PC-3 (cell line): ENCODE results near the gene RNF128. TPM values are rescaled to one million over a fixed set of nuclear protein-coding genes. Genes with fewer than 3 reads are reported as not detected.

Experiments used
- ATAC-seq: fragments of 200-7000 bp; cut with Tn5 transposase; 2 replicates; pipeline ENCODE4 v1.9.1; 2020; ENCODE audit warnings: mild to moderate bottlenecking, moderate library complexity
- BruUV-seq: library from RNA; stranded (reverse); fragments of 400-500 nt; replicated peaks from 2 replicates; lab custom pipeline; 2021; lab: Mats Ljungman, UMichigan
- CTCF ChIA-PET: fragments of 300-600 bp; sonication (Branson Sonifier 250); formaldehyde crosslinking; loops from one replicate; lab custom pipeline; 2022; ENCODE audit warnings: antibody characterized with exemption; lab: Charles Lee
- POLR2A ChIA-PET: fragments of 300-600 bp; sonication (Branson Sonifier 250); formaldehyde crosslinking; loops from one replicate; lab custom pipeline; 2022; ENCODE audit warnings: antibody characterized with exemption; ENCODE audit not compliant: unreplicated experiment; lab: Charles Lee
- DNase-seq: peaks from one replicate; pipeline ENCODE4 v3.0.0-alpha.2; 2015
- H2AFZ ChIP-seq: fragments of 300-600 bp; sonication (generic); 2 replicates; pipeline ENCODE4 v1.6.0; 2016; ENCODE audit warnings: antibody characterized with exemption, low read length
- H3F3A ChIP-seq: fragments of 300-600 bp; sonication (generic); one replicate; pipeline ENCODE4 v1.6.0; 2017; ENCODE audit warnings: antibody characterized with exemption, low read length, control low read depth, mild to moderate bottlenecking; ENCODE audit not compliant: unreplicated experiment
- H3K27ac ChIP-seq: fragments of 300-600 bp; sonication (generic); 2 replicates; pipeline ENCODE4 v1.5.1; 2016; ENCODE audit warnings: mild to moderate bottlenecking, low read length
- H3K27me3 ChIP-seq: fragments of 300-600 bp; sonication (generic); 2 replicates; pipeline ENCODE4 v1.6.1; 2016; ENCODE audit warnings: low read length, mixed read lengths
- H3K36me3 ChIP-seq: fragments of 300-600 bp; sonication (generic); 2 replicates; pipeline ENCODE4 v1.6.1; 2016; ENCODE audit warnings: low read depth, mixed run types, low read length, mixed read lengths
- H3K4me1 ChIP-seq: fragments of 300-600 bp; sonication (generic); 2 replicates; pipeline ENCODE4 v1.5.1; 2016; ENCODE audit warnings: low read length; ENCODE audit not compliant: insufficient read depth
- H3K4me2 ChIP-seq: fragments of 300-600 bp; sonication (generic); 2 replicates; pipeline ENCODE4 v1.6.0; 2016; ENCODE audit warnings: low read length
- H3K4me3 ChIP-seq: fragments of 300-600 bp; sonication (generic); 2 replicates; pipeline ENCODE4 v1.5.1; 2016; ENCODE audit warnings: mild to moderate bottlenecking, low read length, mixed read lengths
- H3K79me2 ChIP-seq: fragments of 300-600 bp; sonication (generic); 2 replicates; pipeline ENCODE4 v1.6.1; 2017; ENCODE audit warnings: low read length, mixed read lengths
- H3K9ac ChIP-seq: fragments of 300-600 bp; sonication (generic); 2 replicates; pipeline ENCODE4 v1.6.0; 2016; ENCODE audit warnings: mild to moderate bottlenecking, low read length
- H3K9me2 ChIP-seq: fragments of 300-600 bp; sonication (generic); replicated peaks from 2 replicates; pipeline ENCODE4 v1.6.1; 2016; ENCODE audit warnings: mixed run types, low read length, mixed read lengths
- H3K9me3 ChIP-seq: fragments of 300-600 bp; sonication (generic); 2 replicates; pipeline ENCODE4 v1.6.1; 2016; ENCODE audit warnings: low read length, mixed read lengths
- H4K20me1 ChIP-seq: fragments of 300-600 bp; sonication (generic); 2 replicates; pipeline ENCODE4 v1.6.1; 2016; ENCODE audit warnings: low read length, mixed read lengths
- CTCF ChIP-seq: fragments of 300-600 bp; sonication (generic); conservative IDR thresholded peaks from 2 replicates; pipeline ENCODE4 v1.5.1; 2017; ENCODE audit warnings: antibody characterized with exemption, low read depth, mild to moderate bottlenecking, low read length
- EZH2 ChIP-seq: fragments of 300-600 bp; sonication (generic); IDR thresholded peaks from one replicate; pipeline ENCODE4 v1.6.1; 2017; ENCODE audit warnings: antibody characterized with exemption, mild to moderate bottlenecking, low read length; ENCODE audit not compliant: unreplicated experiment
- EZH2phosphoT487 ChIP-seq: fragments of 300-600 bp; sonication (generic); IDR thresholded peaks from 2 replicates; pipeline ENCODE4 v1.6.1; 2018; ENCODE audit warnings: mild to moderate bottlenecking, antibody characterized with exemption, low read length, borderline replicate concordance
- intact Hi-C: fragments of 100-400 bp; cut with micrococcal nuclease; formaldehyde crosslinking; loops from 2 replicates; pipeline ENCODE4 v1.9.0; 2023
- total RNA-seq: library from RNA; depleted of rRNA; stranded (reverse); fragments of >200 nt; gene quantifications from 2 replicates; pipeline ENCODE4 v1.2.3, GENCODE V29; 2014

RNF128 gene
- total RNA-seq, 1 experiment from 2014 or later, result not detected

- ChIA-PET POLR2A (no interaction called here), CTCF (no interaction called here)
- BruUV-seq, result no TSS peak
- Histone ChIP-seq H3K9me3 (no peaks in the 10 kb centered on the region), H3K27me3 (no peaks in the 10 kb centered on the region), H2AFZ (no peak overlapping the region), H3K9me2 (no peaks in the 10 kb centered on the region), H4K20me1 (no peaks in the 10 kb centered on the region), H3K27ac (peak overlapping the region; percentile 60), H3F3A (no peaks in the 10 kb centered on the region), H3K9ac (peak overlapping the region; percentile 11; the same call in 1 of the 2 replicates), H3K4me3 (0 out of 2 replicates have a peak overlapping the region, but pooled peaks have one; percentile 23), H3K4me1 (peaks cover 14% of the 10 kb centered on the region), H3K4me2 (peak overlapping the region; percentile 64), H3K79me2 (no peaks in the 10 kb centered on the region), H3K36me3 (no peaks in the 10 kb centered on the region)
- DNase-seq (peak; percentile 78), ATAC-seq (peak; percentile 98)
- intact Hi-C loops, result no loop called here
- TF ChIP-seq EZH2, result no peak
- TF ChIP-seq CTCF, result no peak
- TF ChIP-seq EZH2phosphoT487, result no peak
Measured at GRCh38 chrX:106707771-106708454, 18.6 kb upstream of the RNF128 start.

- ChIA-PET POLR2A (no interaction called here), CTCF (no interaction called here)
- TF ChIP-seq EZH2phosphoT487, result no peak
- Histone ChIP-seq H3K79me2 (no peaks in the 10 kb centered on the region), H3F3A (no peaks in the 10 kb centered on the region), H3K9me3 (no peaks in the 10 kb centered on the region), H3K4me3 (no peak overlapping the region), H3K4me1 (peaks cover 14% of the 10 kb centered on the region), H3K4me2 (no peak overlapping the region), H4K20me1 (no peaks in the 10 kb centered on the region), H3K27ac (no peak overlapping the region), H3K36me3 (no peaks in the 10 kb centered on the region), H3K9me2 (no peaks in the 10 kb centered on the region), H3K9ac (no peak overlapping the region), H3K27me3 (peaks cover 12% of the 10 kb centered on the region; the same call in 1 of the 2 replicates), H2AFZ (no peak overlapping the region)
- no TSS peak for BruUV-seq
- DNase-seq (no peak), ATAC-seq (no peak)
- intact Hi-C loops, result no loop called here
Measured at GRCh38 chrX:106710771-106711170, 15.7 kb upstream of the RNF128 start.

GRCh38 chrX:106711375-106711774, 15.1 kb upstream of the RNF128 start:
- peaks cover 14% of the 10 kb centered on the region for H3K4me1 ChIP-seq
- no peaks in the 10 kb centered on the region for H3K36me3 ChIP-seq
- TF ChIP-seq EZH2, result no peak
- ATAC-seq, result no peak
- no peaks in the 10 kb centered on the region for H3K79me2 ChIP-seq
- intact Hi-C loops, result no loop called here
- H3K9me2 ChIP-seq, result no peaks in the 10 kb centered on the region
- H3K27ac ChIP-seq, result no peak overlapping the region
- no peaks in the 10 kb centered on the region for H3K9me3 ChIP-seq
- no peak for DNase-seq
- no peak overlapping the region for H2AFZ ChIP-seq
- peaks cover 15% of the 10 kb centered on the region; the same call in 1 of the 2 replicates for H3K27me3 ChIP-seq
- no TSS peak for BruUV-seq
- CTCF ChIA-PET, result no interaction called here
- no peak overlapping the region for H3K9ac ChIP-seq
- POLR2A ChIA-PET, result no interaction called here
- no peaks in the 10 kb centered on the region for H3F3A ChIP-seq
- H4K20me1 ChIP-seq, result no peaks in the 10 kb centered on the region
- no peak overlapping the region for H3K4me3 ChIP-seq
- H3K4me2 ChIP-seq, result no peak overlapping the region
